ENCODE measurements around the gene GNPDA2.
"Not testable (repeated sequence)": the region's sequence is repeated elsewhere in the genome, so short reads cannot be mapped to it uniquely, and the experiment has no call there.

The GNPDA2 gene

DNA sequence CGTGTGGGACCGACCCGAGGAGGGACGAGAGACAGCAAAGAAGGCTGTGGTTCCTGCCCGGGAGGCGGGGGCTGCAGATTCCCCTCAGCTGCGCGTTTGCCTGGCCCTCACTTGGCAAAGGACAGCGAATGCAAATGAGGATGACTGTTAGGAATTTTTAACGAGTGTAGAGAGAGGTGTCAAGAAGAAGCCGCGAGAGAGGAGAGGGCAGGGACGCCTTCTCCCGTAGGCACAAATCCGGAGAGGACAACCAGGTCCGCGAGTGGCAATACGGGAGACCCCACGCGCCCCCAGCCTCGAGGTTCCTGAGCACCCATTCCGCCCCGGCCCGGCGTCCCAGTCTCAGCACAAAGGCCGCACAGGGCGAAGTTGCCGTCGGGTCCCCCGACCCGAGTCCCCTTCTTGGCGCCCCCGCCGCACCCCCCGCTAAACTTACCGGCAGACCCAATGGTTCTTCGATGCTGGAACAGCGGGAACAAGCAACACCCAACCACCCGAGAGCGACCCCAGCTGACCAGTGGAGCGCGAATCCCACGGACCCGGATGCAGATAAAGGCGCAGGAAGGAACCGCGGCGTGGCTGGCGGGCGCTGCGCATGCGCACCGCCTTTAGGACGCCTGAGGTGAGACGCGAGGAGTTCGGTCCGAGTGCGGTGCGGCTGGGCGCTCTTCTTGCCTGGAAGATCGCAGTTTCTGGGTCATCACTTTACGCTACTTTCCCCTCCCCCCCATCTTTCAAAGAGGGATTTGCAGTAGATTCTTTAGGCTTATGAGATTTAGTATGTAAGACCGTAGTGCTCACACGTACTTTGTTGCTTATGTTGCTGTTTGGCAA is at the start of gene GNPDA2:
TSS of gene GNPDA2 (minus strand) at position 519 of the 834 bp plus-strand sequence. CDS start 4,349 bp downstream, outside the sequence.
- DNase-seq, result peak; percentile 89

DNA sequence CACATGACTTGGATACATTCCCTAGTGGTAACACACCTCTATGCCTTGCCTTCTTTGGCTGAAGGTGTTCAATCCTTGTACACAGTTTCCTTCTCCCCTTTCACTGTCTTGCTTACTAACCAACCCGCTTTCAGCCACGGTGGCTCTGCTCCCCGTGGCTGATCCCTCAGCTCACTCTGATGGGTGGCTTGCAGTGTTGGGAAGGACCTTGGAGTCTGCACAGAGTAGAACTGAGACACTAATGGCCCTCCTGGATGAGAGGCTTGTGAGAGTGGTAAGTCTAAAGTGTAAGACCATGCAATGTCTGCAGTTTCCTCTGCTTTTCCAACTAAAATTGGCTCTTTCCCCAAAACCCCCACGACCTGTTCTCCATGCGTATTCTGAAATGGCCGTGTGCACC is 46.0 kb upstream of the GNPDA2 start:
- no peak for DNase-seq

DNA sequence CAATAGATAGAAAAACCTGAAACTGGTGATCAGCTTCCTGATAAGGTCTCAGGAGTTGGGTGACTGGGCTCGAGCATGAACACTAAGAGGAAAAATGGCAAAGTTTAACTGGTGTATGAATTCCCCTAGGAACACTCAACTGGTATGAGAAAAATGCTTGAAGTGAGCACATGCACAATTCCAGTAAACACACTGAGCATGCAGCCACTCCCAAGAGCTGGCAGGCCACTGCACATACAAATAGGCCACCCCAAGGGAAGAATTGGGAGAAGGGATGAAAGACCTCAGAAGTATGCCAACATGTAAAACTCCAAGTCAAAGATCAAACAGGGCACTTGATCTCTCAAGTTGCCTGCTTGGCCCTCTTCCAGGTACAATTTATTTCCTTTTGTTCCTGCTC is 45.4 kb upstream of the GNPDA2 start:
- DNase-seq, result no peak

DNA sequence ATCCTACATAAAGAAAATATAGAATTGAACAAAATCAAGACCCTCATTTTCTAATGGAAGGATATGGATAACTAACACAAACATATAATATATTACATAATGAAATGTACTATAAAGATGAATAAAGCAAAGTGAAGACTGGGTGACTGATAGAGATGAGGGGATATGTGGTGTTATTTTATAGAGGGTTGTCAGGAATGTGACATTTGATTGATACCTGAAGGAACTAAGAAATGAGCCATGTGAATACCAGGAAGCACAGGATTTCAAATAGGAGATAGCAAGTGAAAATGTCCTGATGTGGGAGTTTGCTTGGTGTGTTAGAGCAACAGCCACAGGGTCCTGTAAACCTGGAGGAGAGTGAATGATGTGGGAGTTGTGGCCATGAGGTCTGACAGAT is 40.1 kb upstream of the GNPDA2 start:
- DNase-seq, result no peak

DNA sequence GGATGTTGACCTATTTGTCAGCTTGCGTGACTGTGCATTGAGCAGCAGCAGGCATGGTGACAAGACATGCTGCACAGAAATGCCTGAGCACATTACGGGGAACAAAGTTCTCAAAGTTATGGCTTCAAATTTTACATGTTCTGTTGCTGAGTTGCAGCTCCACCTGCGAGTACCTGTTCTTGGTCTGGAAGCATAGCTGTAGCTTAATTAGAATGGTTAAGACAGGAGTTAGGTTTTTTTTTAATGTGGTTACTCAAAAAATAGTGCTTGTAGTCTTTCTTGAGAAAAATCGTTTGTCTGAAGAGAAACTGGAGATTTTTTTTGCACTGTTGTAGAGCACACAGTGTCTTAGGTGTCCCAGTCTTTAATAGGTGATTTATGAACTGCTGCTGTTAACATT is 38.8 kb upstream of the GNPDA2 start:
- DNase-seq, result no peak

DNA sequence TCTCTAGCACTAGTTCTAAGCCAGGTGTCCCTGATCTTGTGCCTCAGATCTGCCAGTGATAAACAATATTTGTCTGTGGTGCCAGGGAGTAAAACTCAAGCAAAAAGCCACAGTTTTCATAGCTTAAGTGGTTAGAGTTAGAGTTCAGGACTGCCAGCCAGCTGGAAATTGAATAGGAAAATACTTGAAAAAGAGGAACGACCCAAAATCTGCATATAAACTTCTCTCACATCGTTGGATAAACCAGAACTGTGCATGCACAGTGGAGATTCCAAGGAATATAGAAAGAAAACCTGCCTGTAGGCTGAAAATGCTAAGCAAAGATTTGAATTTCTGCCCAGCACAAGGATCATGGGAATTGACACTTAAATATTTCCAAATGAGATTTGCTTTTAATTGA is 35.0 kb upstream of the GNPDA2 start:
- DNase-seq, result no peak

DNA sequence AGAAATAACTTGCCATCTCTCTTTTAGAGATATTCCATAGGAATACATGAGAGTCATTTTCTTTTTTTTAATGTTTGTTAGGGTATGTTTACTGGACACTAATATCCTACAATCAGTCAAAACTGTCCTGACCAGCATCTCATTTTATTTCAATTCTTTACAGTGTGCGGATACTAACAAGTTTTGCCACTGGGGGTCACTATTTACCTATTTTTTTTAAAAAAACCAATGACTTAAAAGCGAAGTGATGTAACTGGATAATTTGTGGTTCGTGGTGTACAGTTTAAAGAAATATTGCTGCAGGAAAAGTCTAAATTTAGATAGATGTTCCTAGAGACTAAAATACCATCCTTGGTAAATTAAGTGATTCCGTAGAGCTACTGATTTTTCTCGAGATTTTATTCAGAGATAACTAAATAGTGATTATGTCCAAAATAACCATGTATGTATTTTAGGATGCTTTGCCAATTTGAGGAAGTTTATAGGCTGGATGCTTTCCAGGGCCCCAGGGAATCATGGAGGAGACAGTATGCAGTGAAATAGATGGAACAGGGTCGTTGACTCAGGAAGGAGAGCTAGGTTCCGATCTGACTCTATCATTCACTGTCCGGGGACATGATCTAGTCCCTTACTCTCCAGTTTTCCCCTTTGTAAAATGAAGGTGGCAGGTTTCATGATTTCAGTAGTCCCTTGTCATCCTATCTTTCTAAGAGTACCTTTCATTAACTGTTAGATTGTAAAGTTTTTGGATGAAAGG is 34.0 kb upstream of the GNPDA2 start:
- peak; percentile 40 for DNase-seq

DNA sequence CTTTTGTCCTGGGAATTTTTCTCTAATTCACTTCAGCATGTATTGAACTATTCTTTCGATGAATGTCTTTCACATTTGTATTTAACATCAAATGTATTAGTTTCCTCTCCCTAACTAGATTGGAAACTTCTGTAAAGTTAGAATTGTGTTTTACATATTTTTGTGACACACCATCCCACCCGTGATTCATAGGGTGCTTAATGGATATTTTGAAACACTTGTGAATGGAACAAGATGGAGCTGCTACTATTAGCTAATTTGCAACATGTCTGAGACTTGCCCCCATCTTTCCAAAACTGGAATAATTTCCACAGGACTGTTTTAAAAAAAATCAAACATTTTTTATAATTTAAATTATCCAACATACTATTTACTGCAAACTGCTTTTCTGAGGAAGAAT is 30.2 kb upstream of the GNPDA2 start:
- no peak for DNase-seq

DNA sequence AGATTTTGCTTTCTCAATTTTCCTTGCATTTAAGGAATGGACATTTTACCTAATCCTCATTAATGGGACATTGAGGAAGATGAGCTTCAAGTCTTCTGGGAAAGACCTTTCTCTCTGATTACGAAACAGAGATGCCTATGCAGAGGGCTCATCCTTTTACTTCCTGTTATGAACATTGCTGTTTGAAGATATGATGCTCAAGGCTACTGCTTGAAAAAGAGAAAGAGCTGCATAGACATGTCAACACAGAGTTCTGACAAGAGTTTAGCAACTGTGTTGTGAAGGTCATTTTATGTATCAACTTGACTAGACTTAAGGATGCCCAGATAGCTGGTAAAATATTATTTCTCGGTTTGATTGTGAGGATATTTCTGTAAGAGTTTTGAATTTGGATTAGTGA is 13.8 kb upstream of the GNPDA2 start:
- DNase-seq, result no peak

DNA sequence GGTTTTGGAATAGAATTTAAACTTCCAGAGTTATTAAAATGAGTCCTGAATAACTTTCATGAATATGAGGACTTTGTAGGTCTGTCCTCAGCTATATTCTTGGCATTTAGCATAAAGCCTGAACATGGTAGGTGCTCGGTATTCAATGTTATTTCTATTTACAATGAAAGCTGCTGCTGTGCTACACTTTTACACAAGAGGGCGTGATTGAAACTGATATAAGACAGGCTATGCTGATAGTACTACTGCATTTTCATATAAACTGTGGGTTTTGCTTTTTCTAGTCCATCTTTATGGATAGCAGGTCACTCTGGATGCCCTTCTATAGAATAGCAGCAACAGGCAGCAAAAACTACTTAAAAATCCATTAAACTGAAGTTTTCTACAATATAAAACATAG is 12.3 kb upstream of the GNPDA2 start:
- no peak for DNase-seq

DNA sequence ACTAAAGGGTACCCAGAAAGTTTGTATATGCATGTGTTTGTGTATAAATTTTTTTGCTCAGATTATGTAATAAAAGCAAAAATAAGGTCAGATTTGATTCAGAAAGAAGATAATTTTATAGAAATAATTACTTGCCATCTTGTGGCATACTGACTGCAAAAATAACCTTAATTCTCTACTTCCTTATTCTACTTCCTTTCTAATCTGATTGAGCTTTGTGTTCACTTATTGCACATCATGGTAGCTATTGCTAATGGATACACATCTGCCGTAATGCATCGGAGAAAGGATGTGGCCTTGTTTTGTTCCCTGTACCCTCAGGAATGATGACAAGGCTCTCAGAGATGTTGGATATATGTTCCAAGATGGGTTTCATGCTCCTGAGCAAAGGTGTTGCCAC is 10.5 kb upstream of the GNPDA2 start:
- no peak for DNase-seq

DNA sequence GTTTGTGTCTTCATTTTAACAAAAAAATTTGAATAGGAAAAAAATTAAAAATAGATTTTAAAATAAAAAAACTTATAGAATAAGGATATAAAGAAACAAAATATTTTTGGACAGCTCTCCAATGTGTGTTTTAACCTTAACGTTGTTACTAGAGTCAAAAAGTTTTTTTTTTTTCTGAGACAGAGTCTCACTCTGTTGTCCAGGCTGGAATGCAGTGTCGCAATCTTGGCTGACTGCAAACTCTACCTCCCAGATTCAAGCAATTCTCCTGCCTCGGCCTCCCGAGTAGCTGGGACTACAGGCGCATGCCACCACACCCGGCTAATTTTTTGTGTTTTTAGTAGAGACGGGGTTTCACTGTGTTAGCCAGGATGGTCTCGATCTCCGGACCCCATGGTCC is 2.3 kb upstream of the GNPDA2 start:
- DNase-seq, result not testable (repeated sequence)

DNA sequence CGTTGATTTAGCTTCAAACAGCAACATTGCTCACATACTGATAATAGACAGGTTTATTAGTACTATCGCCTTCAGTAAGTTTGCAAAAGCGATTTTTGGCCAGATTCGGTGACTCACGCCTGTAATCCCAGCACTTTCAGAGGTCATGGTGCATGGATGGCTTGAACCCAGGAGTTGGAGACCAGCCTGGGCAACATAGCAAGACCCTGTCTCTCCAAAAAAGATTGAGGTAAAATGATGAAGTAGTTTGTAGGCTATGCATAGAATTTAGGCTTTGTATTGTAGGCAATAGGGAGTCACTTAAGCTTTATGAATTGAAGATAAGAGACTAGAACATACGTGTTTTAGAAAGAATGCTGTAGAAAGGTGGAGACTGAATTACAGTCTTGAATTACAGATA is 1.1 kb upstream of the GNPDA2 start:
- no peak for DNase-seq

DNA sequence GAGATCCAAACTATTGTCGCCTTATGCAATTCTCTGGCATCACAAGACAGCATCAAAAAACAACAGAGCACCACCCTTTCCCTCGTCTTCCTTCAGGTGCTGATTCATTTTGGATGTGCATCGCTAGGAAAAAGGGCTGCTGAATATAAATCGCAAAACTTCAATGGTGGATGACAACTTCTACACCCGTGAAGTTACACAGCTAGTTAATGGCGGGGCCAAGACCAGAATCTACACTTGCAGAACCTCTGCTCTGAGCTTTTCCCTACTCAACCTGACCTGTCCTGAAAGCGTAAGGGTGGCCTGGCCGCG is 674 bp downstream of the GNPDA2 start:
- no peak for DNase-seq

DNA sequence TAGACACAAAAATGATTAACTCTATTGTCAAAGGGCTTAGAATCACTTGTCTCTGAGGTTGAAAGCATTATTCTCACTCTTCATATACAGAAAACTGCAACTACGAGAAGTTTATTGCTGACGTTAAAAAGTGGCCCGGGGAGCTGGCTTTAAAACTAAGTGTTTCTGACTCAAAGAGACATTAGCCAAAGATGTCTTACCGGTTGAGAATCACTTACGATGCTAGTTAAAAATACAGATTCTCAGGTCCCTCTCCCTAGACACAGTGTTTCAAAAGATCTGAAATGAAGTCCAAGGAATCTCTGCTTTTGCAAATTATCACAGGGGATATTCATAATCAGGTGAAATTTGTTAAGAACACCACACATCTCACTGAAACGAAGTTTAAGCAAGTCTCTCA is 1.2 kb downstream of the GNPDA2 start:
- DNase-seq, result peak; percentile 1

DNA sequence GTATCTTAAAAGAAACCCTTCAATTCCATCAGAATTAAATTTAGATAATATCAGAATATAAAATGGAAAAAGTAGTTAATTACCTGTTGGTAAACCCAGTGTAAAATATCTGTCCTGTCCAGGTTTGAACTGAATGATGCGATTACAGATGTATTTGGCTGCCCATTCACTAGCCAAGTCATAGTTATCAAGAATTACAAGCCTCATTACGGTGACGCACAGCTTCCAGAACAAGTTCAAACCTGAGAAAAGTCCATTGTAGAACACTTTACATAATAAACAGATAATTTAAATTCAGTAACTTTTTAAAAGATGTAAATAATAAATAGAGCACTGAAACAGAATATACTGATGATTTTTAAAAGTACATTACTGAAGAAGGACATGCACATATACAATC is 4.4 kb downstream of the GNPDA2 start:
- no peak for DNase-seq

DNA sequence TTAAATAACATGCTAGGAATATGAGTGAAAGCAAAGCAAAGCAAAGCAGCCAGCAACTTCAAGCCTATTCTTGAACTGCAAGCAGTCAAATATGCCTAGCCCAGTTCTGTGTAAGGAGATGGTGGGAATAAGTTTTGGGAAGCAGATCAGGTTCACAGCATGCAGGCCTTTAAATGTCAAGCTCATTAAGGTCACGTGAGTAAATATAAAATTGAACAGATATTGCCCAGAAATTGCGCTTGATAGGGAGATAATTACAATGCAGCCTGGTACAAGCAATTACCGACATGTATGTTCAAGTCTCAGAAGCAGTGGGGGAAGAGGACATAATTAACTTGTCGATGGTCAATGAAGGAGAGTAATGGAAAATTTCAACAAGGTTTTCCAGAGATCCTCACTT is 6.0 kb downstream of the GNPDA2 start:
- no peak for DNase-seq

DNA sequence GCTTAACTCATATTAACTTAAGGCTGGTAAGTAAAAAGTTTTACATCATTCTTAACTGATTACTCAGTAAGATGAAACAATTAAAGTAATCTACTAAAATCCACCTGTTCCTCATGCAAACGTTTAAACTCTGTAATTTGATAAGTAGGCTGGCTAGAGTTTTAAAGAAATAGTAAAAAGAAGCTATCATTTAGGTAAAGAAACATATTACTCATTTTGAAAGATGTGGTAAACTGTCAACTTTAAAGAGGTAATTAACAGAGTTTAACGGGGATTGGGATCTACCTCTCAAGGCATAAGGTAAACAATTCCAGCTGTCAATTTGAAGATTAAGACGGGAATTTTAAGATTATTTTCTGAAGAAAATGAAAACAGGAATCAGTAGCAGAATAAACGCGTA is 9.8 kb downstream of the GNPDA2 start:
- no peak for DNase-seq

DNA sequence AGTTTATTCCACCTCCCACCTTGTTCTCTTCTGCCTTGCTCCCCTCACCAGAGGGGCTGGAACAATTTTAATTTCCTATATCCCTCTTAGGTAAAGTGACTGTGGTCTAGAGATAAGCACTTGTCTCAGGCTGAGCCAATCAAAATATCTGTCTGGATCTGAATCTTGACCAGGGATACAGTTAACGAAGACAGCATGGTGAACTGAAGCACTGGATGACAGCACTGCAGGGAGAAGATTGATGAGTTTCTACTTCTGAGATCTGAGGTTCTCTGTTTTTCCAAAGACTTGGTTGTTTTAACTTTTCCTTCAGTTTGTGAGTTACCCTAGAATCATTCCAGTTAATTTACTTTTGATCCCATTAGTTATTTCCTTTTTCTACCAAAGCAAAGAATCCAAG is 13.2 kb downstream of the GNPDA2 start:
- no peak for DNase-seq

DNA sequence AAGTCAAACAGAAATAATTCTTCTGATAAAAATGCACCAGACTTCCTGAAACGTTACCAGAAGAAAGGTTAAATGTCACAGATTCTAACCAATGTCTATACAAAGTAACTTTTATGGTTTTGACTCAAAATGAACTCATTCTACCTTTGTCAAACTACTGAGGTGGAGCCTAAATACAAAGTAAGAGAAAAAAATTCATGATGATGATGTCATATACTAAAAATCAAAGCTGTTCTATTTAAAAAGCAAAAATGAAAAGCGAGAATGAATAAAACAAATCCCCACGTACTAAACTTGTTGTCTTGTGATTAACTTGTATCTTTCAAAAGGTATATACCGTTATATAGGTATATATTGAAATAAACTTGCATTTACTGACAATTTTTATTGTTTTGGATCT is 21.7 kb downstream of the GNPDA2 start:
- DNase-seq, result no peak

DNA sequence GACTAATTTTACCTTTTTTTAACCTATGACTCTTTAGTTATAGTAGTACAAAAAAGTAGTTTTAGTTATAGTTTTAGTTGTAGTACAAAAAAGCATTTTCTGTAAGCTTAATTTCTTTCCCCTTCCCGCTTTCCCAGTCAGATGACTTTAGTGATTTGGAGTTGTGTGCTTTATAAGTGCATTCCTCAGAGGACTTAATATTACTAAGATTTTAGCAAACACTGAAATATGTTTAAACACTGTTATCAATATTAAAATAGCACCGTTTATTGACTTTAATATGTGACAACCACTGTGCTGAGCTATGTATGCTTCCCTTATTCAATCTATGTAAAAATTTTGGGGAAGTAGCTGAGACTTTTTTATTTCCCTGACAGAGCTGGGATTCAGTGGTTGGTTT is 25.3 kb downstream of the GNPDA2 start:
- DNase-seq, result no peak

DNA sequence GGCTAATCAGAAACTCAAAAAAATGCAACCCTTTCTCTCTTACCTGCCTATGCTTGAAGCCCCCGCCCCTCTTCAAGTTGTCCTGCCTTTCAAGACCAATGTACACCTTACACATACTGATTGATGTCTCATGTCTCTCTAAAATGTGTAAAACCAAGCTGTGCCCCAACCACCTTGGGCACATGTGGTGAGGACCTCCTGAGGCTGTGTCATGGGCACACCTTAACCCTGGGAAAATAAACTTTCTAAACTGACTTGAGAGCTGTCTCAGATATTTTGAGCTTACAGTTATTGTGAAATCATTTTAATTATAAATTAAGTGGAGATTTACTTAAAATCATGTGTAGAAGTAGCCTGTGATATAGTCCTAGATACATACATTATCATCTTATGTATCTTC is 25.9 kb downstream of the GNPDA2 start:
- no peak for DNase-seq

DNA sequence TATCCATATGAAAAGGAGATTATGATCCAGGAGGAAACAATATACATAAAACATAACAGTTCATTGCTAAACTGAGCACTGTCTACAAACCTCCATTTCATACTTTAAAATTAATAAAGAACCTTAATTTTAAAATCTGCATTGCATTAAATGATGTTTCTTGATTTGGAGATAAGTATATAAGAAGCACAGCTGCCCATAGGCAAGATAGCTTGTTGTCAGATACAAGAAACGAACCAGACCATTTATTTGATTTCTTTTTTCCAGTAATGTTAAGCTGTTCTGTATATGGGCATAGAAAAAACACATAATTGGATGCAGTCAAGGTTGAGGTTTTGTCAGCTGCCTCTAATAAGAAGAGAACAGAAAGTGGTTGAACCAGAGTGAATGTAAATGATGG is 41.7 kb downstream of the GNPDA2 start:
- no peak for DNase-seq

DNA sequence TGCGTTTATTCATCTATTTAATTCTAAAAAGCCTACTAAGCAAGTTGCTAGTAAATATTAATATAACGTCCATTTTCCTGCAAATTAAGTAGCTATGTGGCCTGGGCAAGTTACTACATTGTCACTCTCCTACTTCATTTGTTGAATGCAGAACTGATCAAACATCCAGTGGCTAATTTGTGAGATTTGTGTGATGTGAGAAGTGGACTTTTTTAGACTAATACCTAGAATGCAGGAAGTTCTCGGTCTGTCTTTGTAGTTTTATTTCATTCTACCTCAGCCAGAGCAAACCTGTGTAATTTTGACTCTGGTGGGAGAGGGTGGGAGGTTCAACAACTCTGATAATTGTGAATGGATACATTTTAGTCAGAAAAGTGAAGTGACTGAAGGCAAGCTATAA is 47.3 kb downstream of the GNPDA2 start:
- DNase-seq, result peak; percentile 1
